A549 (cell line): ENCODE data around the gene OR4M1.
"Not testable (repeated sequence)": the region's sequence is repeated elsewhere in the genome, so short reads cannot be mapped to it uniquely, and the experiment has no call there.

ENCODE experiments used
- CEBPB ChIP-seq, 2 experiments: fragments of >200 bp in 1 of 2; sonication (Bioruptor Twin) in 1 of 2; formaldehyde crosslinking in 1 of 2; IDR thresholded peaks; 2 replicates each; pipeline ENCODE4 v1.6.1; 2012 to 2016
- KDM5A ChIP-seq: fragments of 200-600 bp; sonication (generic); IDR thresholded peaks from 2 replicates; pipeline ENCODE4 v1.6.1; 2016; ENCODE audit warnings: antibody characterized with exemption, mild to moderate bottlenecking
- MAX ChIP-seq: IDR thresholded peaks from 2 replicates; pipeline ENCODE4 v1.6.1; 2012
- POLR2A ChIP-seq: IDR thresholded peaks from 2 replicates; pipeline ENCODE4 v1.6.1; 2012; ENCODE audit warnings: mild to moderate bottlenecking, low read length
- TF ChIP-seq, protein P1 (sequence below): fragments of >200 bp; sonication (Bioruptor Twin); formaldehyde crosslinking; IDR thresholded peaks from 3 replicates; pipeline ENCODE4 v1.5.1; 2016

- TF ChIP-seq, protein P1, sequence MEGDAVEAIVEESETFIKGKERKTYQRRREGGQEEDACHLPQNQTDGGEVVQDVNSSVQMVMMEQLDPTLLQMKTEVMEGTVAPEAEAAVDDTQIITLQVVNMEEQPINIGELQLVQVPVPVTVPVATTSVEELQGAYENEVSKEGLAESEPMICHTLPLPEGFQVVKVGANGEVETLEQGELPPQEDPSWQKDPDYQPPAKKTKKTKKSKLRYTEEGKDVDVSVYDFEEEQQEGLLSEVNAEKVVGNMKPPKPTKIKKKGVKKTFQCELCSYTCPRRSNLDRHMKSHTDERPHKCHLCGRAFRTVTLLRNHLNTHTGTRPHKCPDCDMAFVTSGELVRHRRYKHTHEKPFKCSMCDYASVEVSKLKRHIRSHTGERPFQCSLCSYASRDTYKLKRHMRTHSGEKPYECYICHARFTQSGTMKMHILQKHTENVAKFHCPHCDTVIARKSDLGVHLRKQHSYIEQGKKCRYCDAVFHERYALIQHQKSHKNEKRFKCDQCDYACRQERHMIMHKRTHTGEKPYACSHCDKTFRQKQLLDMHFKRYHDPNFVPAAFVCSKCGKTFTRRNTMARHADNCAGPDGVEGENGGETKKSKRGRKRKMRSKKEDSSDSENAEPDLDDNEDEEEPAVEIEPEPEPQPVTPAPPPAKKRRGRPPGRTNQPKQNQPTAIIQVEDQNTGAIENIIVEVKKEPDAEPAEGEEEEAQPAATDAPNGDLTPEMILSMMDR, result not testable (repeated sequence)
- TF ChIP-seq POLR2A; CEBPB (IDR thresholded peaks at IDR 0.05); KDM5A; MAX: not testable (repeated sequence)
These were observed at the start of gene OR4M1 for GRCh38 chr14:19773204-19773603.
